ENCODE measurements around the gene P2RY14. TPM values are rescaled to one million over a fixed set of nuclear protein-coding genes. Genes with fewer than 3 reads are reported as not detected.

Gene P2RY14
- total and polyA plus RNA-seq, 2 experiments from 2014 or later = 0.12 to 1.4 TPM

DNA sequence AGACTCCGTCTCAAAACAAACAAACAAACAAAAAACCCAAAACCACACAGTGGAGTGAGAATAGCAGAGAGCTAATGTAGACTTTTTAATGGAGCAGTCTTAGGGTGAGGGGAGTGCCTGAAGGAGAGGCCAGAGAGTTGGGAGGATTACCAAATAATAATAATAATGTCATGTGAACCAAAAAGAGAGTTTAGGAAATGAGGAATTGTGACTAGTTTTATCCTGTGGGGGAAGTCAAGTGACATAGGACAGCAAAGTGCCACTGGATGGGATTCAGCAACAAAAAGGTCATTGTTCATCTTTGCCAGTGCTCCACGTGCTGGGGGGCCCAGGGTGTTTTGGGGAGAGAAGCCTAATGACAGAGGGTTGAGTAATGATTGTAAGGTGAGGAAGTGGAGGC lies 25.4 kb upstream of the P2RY14 start:
- no peaks in the 10 kb centered on the region for H3K9me3 ChIP-seq (ENCODE audit: low read depth)
- no peaks in the 10 kb centered on the region for H3K4me1 ChIP-seq (ENCODE audit: low read depth)
- no peak for DNase-seq (ENCODE audit: low read depth in 1 of 2, low spot score in 1 of 2)
- no peaks in the 10 kb centered on the region for H3K36me3 ChIP-seq
- no peak overlapping the region for H3K27ac ChIP-seq
- no peak overlapping the region for H3K4me3 ChIP-seq
- H3K27me3 ChIP-seq = no peaks in the 10 kb centered on the region
- TF ChIP-seq, protein P1, sequence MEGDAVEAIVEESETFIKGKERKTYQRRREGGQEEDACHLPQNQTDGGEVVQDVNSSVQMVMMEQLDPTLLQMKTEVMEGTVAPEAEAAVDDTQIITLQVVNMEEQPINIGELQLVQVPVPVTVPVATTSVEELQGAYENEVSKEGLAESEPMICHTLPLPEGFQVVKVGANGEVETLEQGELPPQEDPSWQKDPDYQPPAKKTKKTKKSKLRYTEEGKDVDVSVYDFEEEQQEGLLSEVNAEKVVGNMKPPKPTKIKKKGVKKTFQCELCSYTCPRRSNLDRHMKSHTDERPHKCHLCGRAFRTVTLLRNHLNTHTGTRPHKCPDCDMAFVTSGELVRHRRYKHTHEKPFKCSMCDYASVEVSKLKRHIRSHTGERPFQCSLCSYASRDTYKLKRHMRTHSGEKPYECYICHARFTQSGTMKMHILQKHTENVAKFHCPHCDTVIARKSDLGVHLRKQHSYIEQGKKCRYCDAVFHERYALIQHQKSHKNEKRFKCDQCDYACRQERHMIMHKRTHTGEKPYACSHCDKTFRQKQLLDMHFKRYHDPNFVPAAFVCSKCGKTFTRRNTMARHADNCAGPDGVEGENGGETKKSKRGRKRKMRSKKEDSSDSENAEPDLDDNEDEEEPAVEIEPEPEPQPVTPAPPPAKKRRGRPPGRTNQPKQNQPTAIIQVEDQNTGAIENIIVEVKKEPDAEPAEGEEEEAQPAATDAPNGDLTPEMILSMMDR (IDR thresholded peaks at IDR 0.05; ENCODE audit: low read depth, low read length) = no peak

DNA sequence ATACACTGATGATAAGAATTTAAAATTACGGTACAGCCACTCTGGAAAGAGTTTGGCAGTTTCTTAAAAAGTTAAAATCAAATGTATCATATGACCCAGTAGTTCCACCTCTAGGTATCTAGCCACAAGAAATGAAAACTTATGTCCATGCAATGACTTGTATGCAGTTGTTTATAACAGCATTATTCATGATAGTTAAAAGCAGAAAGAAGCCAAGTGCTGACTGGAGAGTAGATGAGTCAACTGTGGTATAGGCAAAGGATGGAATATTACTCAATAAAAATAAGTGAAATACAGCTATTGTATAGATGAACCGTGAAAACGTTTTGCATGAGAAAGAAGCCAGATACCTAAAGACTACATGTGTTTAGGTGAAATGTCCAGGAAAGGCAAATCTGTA lies 23.4 kb upstream of the P2RY14 start:
- H3K36me3 ChIP-seq = no peaks in the 10 kb centered on the region
- no peaks in the 10 kb centered on the region for H3K9me3 ChIP-seq (ENCODE audit: low read depth)
- peak in 1 of 2 donors; percentile 62 for DNase-seq (ENCODE audit: low read depth in 1 of 2, low spot score in 1 of 2)
- TF ChIP-seq, protein P1 (IDR thresholded peaks at IDR 0.05; ENCODE audit: low read depth, low read length) = no peak
- no peaks in the 10 kb centered on the region for H3K4me1 ChIP-seq (ENCODE audit: low read depth)
- no peak overlapping the region for H3K4me3 ChIP-seq
- H3K27ac ChIP-seq = no peak overlapping the region
- no peaks in the 10 kb centered on the region for H3K27me3 ChIP-seq

- Histone ChIP-seq H3K9me3 (ENCODE audit: low read depth) (no peaks in the 10 kb centered on the region), H3K4me3 (no peak overlapping the region), H3K36me3 (no peaks in the 10 kb centered on the region), H3K4me1 (ENCODE audit: low read depth) (no peaks in the 10 kb centered on the region), H3K27ac (no peak overlapping the region), H3K27me3 (no peaks in the 10 kb centered on the region)
- no peak for DNase-seq (ENCODE audit: low read depth in 1 of 2, low spot score in 1 of 2)
- TF ChIP-seq, protein P1 (IDR thresholded peaks at IDR 0.05; ENCODE audit: low read depth, low read length) = no peak
Observed at GRCh38 chr3:151300539-151300938, 22.2 kb upstream of the P2RY14 start.

GRCh38 chr3:151299006-151299405 lies 20.7 kb upstream of the P2RY14 start:
- Histone ChIP-seq H3K4me3 (no peak overlapping the region), H3K36me3 (no peaks in the 10 kb centered on the region), H3K27ac (no peak overlapping the region), H3K4me1 (ENCODE audit: low read depth) (no peaks in the 10 kb centered on the region), H3K27me3 (no peaks in the 10 kb centered on the region), H3K9me3 (ENCODE audit: low read depth) (no peaks in the 10 kb centered on the region)
- TF ChIP-seq, protein P1 (IDR thresholded peaks at IDR 0.05; ENCODE audit: low read depth, low read length) = no peak
- DNase-seq (ENCODE audit: low read depth in 1 of 2, low spot score in 1 of 2) = no peak

GRCh38 chr3:151297429-151297828 lies 19.1 kb upstream of the P2RY14 start:
- Histone ChIP-seq H3K4me1 (ENCODE audit: low read depth) (no peaks in the 10 kb centered on the region), H3K27ac (no peak overlapping the region), H3K9me3 (ENCODE audit: low read depth) (no peaks in the 10 kb centered on the region), H3K4me3 (no peak overlapping the region), H3K36me3 (no peaks in the 10 kb centered on the region), H3K27me3 (no peaks in the 10 kb centered on the region)
- DNase-seq (ENCODE audit: low read depth in 1 of 2, low spot score in 1 of 2) = no peak
- TF ChIP-seq, protein P1 (IDR thresholded peaks at IDR 0.05; ENCODE audit: low read depth, low read length) = no peak

DNA sequence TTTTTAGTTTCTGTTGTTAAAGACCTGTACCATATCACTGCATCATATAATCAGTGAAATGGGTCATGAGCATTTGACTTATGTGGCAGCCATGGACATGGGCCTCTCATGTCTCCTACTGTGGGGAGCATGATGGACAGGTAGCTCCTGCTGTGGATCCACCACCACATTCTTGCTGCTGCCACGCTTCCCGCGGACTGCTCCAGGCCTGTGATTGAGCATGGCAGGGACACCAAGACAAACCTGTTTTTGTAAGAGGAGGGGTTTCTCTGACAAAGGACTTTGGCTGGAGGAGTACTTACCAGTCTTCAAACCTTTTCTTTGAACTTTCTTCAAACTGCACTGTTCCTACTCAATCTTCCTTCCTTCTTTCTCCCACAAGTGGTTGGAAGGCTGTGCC lies 17.9 kb upstream of the P2RY14 start:
- no peaks in the 10 kb centered on the region for H3K4me1 ChIP-seq (ENCODE audit: low read depth)
- H3K9me3 ChIP-seq (ENCODE audit: low read depth) = no peaks in the 10 kb centered on the region
- H3K4me3 ChIP-seq = no peak overlapping the region
- no peak overlapping the region for H3K27ac ChIP-seq
- no peak for DNase-seq (ENCODE audit: low read depth in 1 of 2, low spot score in 1 of 2)
- no peaks in the 10 kb centered on the region for H3K36me3 ChIP-seq
- TF ChIP-seq, protein P1 (IDR thresholded peaks at IDR 0.05; ENCODE audit: low read depth, low read length) = no peak
- H3K27me3 ChIP-seq = no peaks in the 10 kb centered on the region
